Measurements from ENCODE around the gene KPNA6.

Gene KPNA6

GRCh38 chr1:32221581-32221979 is 113.7 kb downstream of the KPNA6 start:
- no peak for DNase-seq

- DNase-seq: peak; percentile 72
These were observed 114.3 kb downstream of the KPNA6 start, which contains the start of the genes EIF3I and TMEM234 for GRCh38 chr1:32221980-32222755. EIF3I (plus strand) TSS chr1:32222407; CDS start chr1:32222442, 35 bp downstream. TMEM234 (minus strand) TSS chr1:32222353; CDS start chr1:32222322, 31 bp downstream.

GRCh38 chr1:32223683-32224082 is 115.8 kb downstream of the KPNA6 start:
- DNase-seq: no peak

- no peak for DNase-seq
These were observed 116.4 kb downstream of the KPNA6 start for GRCh38 chr1:32224285-32224684.

Data from NCI-H510A treated with DMSO at 0.1 percent for 48 hours (cell line).